Thoracic aorta (tissue), 2 donors: Measurements from ENCODE around the gene FOXP1. TPM values are rescaled to one million over a fixed set of nuclear protein-coding genes. Genes with fewer than 3 reads are reported as not detected.

Source experiments
- ATAC-seq: fragments of 150-250 bp; one replicate; pipeline ENCODE4 v1.8.0; 2017; ENCODE audit warnings: low read depth; ENCODE audit not compliant: insufficient number of reproducible peaks, low FRiP score
- DNase-seq: peaks from one replicate; pipeline ENCODE4 v3.0.0-alpha.2; 2020; ENCODE audit warnings: low spot score
- H3K27ac ChIP-seq, 2 donors: fragments of 200-600 bp; sonication (generic); 1 replicate in 1 of 2; 2 replicates in 1 of 2; pipeline ENCODE4 v1.5.1; 2016; ENCODE audit warnings: mild to moderate bottlenecking in 2 of 2, moderate library complexity in 2 of 2
- H3K27me3 ChIP-seq: fragments of 200-600 bp; sonication (generic); replicated peaks from 2 replicates; pipeline ENCODE4 v1.6.0; 2016; ENCODE audit warnings: mild to moderate bottlenecking; ENCODE audit not compliant: insufficient read depth
- H3K36me3 ChIP-seq: fragments of 200-600 bp; sonication (generic); one replicate; pipeline ENCODE4 v1.5.1; 2016
- H3K4me1 ChIP-seq, 2 donors: fragments of 200-600 bp; sonication (generic); 1 replicate in 1 of 2; 2 replicates in 1 of 2; pipeline versions ENCODE4 v1.5.1 to v1.6.0; 2016; ENCODE audit warnings: low read depth in 2 of 2, mild to moderate bottlenecking in 1 of 2; ENCODE audit not compliant: control insufficient read depth in 1 of 2
- H3K4me3 ChIP-seq: fragments of 200-600 bp; sonication (generic); 2 replicates; pipeline ENCODE4 v1.5.1; 2016; ENCODE audit warnings: mild to moderate bottlenecking
- H3K9me3 ChIP-seq: fragments of 200-600 bp; sonication (generic); 2 replicates; pipeline ENCODE4 v1.5.1; 2016
- CTCF ChIP-seq: fragments of 200-600 bp; sonication (generic); IDR thresholded peaks from one replicate; pipeline ENCODE4 v1.5.1; 2019; ENCODE audit warnings: antibody characterized with exemption
- total RNA-seq, 2 donors: library from RNA; depleted of rRNA; stranded (reverse); fragments of >200 nt; gene quantifications; one replicate each; pipeline versions ENCODE4 v1.1.0 to v1.2.3, GENCODE V29; 2016

FOXP1 gene
- total RNA-seq, 2 donors from 2014 or later, result 176 to 255 TPM

DNA sequence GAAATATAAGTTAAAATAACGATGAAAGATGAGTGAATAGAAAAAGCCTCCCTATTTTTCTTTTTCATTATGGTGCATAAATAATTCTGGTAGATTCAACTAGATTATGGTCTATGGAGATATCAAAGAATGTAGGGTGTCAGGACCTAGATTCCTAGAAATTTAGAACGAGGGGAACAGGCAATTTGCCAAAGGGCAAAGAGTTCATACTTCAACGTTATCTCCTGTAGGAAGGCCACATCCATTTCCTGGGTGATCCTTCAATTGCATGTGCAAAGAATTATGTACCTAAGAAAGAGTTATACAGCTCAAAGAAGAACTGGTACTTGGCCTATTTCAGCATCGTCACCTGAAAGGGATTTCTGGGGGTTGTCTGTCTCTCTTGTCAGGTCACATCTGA is 351.8 kb downstream of the FOXP1 start:
- Histone ChIP-seq H3K4me3 (no peak overlapping the region), H3K9me3 (no peaks in the 10 kb centered on the region), H3K4me1 (peaks cover 24 to 63% of the 10 kb centered on the region in 2 donors), H3K36me3 (no peaks in the 10 kb centered on the region), H3K27me3 (no peaks in the 10 kb centered on the region), H3K27ac (no peak overlapping the region)
- DNase-seq, result no peak
- no peak for ATAC-seq
- no peak for TF ChIP-seq CTCF

- Histone ChIP-seq H3K27ac (peak overlapping the region; percentile 41 to 89), H3K27me3 (no peaks in the 10 kb centered on the region), H3K36me3 (no peaks in the 10 kb centered on the region), H3K4me3 (peak overlapping the region; percentile 59), H3K4me1 (peaks cover 18 to 68% of the 10 kb centered on the region in 2 donors), H3K9me3 (no peaks in the 10 kb centered on the region)
- DNase-seq, result no peak
- no peak for TF ChIP-seq CTCF
- ATAC-seq, result no peak
Observed at GRCh38 chr3:71229905-71230657, 353.4 kb downstream of the FOXP1 start.

- Histone ChIP-seq H3K27me3 (no peaks in the 10 kb centered on the region), H3K27ac (peak overlapping the region; percentile 11 to 89), H3K36me3 (no peaks in the 10 kb centered on the region), H3K4me3 (no peak overlapping the region), H3K9me3 (no peaks in the 10 kb centered on the region), H3K4me1 (peaks cover 18 to 66% of the 10 kb centered on the region in 2 donors)
- no peak for DNase-seq
- no peak for TF ChIP-seq CTCF
- ATAC-seq, result no peak
Observed at GRCh38 chr3:71228156-71228866, 355.2 kb downstream of the FOXP1 start.

- Histone ChIP-seq H3K9me3 (no peaks in the 10 kb centered on the region), H3K36me3 (no peaks in the 10 kb centered on the region), H3K27me3 (no peaks in the 10 kb centered on the region), H3K4me1 (peaks cover 18 to 65% of the 10 kb centered on the region in 2 donors), H3K27ac (peak overlapping the region; percentile 89 to 90), H3K4me3 (peak overlapping the region; percentile 70)
- DNase-seq (no peak), ATAC-seq (no peak)
- TF ChIP-seq CTCF, result no peak
Observed at GRCh38 chr3:71227270-71227661, 356.3 kb downstream of the FOXP1 start.

DNA sequence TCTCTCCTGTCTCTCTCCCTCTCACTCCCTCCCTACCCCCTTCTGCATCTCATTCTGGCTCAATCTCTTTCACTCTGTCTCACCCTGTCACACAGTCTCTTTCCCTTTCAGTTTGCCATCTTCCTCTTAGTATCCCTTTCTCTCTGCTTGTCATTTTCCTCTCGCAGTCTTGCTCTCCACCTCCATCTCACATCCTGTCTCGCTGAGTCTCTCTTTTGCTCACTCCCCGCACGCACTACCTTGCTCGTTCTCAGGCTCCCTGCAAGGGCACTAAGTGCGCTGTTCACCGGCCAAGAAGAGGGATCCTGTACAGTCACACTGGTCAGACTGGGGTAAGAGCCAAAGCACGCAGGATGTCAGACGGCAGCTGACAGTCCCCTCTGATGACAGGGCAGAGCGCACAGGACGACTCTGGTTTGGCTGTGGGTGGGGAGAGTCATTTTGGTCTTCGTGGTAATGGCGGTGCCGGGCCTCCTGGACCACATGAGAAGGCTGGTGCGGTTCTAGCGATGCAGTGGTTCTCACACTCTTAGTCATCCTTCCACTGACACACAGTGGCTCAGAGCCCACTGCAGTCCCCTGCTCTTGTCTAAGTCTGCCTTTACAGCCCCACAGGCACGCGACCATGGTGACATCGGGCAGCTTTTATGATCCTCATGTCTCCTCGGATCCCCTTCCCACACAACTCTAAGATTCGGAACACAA is 356.8 kb downstream of the FOXP1 start:
- Histone ChIP-seq H3K4me1 (peaks cover 18 to 65% of the 10 kb centered on the region in 2 donors), H3K36me3 (no peaks in the 10 kb centered on the region), H3K27ac (peak overlapping the region; percentile 89 to 90), H3K27me3 (no peaks in the 10 kb centered on the region), H3K4me3 (peak overlapping the region; percentile 70), H3K9me3 (no peaks in the 10 kb centered on the region)
- peak; percentile 41 for ATAC-seq
- no peak for TF ChIP-seq CTCF
- DNase-seq, result no peak
